H1 (cell line): Measurements from ENCODE around the gene FCHSD1.
A peak's percentile ranks its signal among the peaks of the same experiment; 100 is the strongest.

ENCODE experiments used
- CTCF ChIP-seq, 3 experiments: IDR thresholded peaks; 1 replicate in 2 of 3; 2 replicates in 1 of 3; pipeline versions ENCODE4 v1.5.1 to v1.6.1; 2011; ENCODE audit warnings: low read length in 3 of 3, mild to moderate bottlenecking in 3 of 3, inconsistent platforms in 2 of 3, low read depth in 1 of 3, moderate library complexity in 1 of 3; ENCODE audit not compliant: insufficient read depth in 1 of 3; ENCODE audit errors: control extremely low read depth in 1 of 3
- RNF2 ChIP-seq: fragments of 200-900, 300-1000 bp; sonication (generic); IDR thresholded peaks from 2 replicates; pipeline ENCODE4 v1.7.1; 2016; ENCODE audit warnings: borderline replicate concordance, low read depth, mild to moderate bottlenecking, antibody characterized with exemption, low read length; ENCODE audit not compliant: poor library complexity, severe bottlenecking; ENCODE audit errors: missing control alignments
- TAF1 ChIP-seq: IDR thresholded peaks from 2 replicates; pipeline ENCODE4 v1.6.1; 2011; ENCODE audit warnings: mild to moderate bottlenecking, low read depth, low read length
- TCF12 ChIP-seq: IDR thresholded peaks from 2 replicates; pipeline ENCODE4 v1.6.1; 2011; ENCODE audit warnings: low read depth, mild to moderate bottlenecking, low read length

DNA sequence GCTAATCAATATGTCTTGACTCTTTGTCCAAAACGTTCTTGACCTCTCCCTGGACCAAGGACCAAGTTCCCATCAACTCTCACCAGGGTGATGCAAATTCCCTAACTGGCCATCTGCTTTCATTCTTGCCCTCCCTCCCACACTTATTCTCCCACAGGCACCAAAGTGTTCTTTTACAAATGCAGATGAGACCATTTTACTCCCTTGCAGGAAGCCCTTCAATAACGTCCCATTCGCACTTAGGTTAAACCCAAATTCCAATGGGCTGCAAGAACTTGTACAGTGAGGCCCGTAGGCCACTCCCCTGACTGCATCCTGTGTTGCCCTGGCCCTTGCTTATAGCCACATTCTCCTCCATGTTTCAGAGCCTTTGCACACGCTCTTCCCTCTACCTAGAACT, 23.5 kb upstream of the FCHSD1 start:
- TF ChIP-seq RNF2 (no peak), TCF12 (peak; percentile 85; the same call in 1 of the 2 replicates), CTCF (IDR thresholded peaks at IDR 0.05; ENCODE audit: control extremely low read depth in 1 of 3, insufficient read depth in 1 of 3, low read depth in 1 of 3, low read length in 3 of 3) (no peak), TAF1 (no peak)
